B cell (primary cell): ENCODE results near the gene TLE5.

ENCODE experiments used
- CTCF ChIP-seq: fragments of 200-600 bp; IDR thresholded peaks from one replicate; pipeline ENCODE4 v1.8.0; 2022; ENCODE audit warnings: antibody characterized with exemption, mild to moderate bottlenecking
- EZH2 ChIP-seq: IDR thresholded peaks from 2 replicates; pipeline ENCODE4 v1.6.1; 2012; ENCODE audit warnings: borderline replicate concordance, low read depth, mild to moderate bottlenecking, moderate library complexity, low read length; ENCODE audit not compliant: insufficient read depth, poor library complexity, severe bottlenecking

- TF ChIP-seq CTCF (no peak), EZH2 (no peak)
Measured at GRCh38 chr19:3055741-3056416, 6.4 kb downstream of the TLE5 start.
